Measurements from ENCODE around the gene TUBA3D.
"Not testable (repeated sequence)": the region's sequence is repeated elsewhere in the genome, so short reads cannot be mapped to it uniquely, and the experiment has no call there.

DNA sequence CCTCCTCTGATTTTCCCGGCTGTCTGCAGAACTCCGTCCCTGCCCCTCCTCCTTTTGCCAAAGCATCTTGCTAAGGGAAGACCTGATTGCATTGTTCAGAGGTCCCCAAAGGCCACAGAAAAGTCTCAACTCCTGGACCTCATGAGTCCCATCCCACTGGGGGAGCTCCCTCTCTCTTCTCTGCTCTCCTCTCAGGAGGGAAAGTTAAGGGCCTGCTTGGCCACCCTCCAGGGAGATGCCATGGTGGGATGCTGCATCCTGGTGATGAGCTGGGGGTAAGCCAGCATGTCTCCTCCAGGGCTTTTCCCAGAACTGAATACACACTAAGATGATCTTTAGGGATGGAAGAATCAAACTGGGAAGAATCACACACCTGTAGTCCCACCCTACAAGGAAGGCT is 2.7 kb upstream of the TUBA3D start:
- TF ChIP-seq, protein P1, sequence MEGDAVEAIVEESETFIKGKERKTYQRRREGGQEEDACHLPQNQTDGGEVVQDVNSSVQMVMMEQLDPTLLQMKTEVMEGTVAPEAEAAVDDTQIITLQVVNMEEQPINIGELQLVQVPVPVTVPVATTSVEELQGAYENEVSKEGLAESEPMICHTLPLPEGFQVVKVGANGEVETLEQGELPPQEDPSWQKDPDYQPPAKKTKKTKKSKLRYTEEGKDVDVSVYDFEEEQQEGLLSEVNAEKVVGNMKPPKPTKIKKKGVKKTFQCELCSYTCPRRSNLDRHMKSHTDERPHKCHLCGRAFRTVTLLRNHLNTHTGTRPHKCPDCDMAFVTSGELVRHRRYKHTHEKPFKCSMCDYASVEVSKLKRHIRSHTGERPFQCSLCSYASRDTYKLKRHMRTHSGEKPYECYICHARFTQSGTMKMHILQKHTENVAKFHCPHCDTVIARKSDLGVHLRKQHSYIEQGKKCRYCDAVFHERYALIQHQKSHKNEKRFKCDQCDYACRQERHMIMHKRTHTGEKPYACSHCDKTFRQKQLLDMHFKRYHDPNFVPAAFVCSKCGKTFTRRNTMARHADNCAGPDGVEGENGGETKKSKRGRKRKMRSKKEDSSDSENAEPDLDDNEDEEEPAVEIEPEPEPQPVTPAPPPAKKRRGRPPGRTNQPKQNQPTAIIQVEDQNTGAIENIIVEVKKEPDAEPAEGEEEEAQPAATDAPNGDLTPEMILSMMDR (IDR thresholded peaks at IDR 0.05; ENCODE audit: insufficient read depth, low read depth, low read length): not testable (repeated sequence)
- TF ChIP-seq EZH2 (IDR thresholded peaks at IDR 0.05; ENCODE audit: insufficient read depth, low read length): not testable (repeated sequence)
